H9 (cell line): ENCODE results near the gene RERE. TPM values are rescaled to one million over a fixed set of nuclear protein-coding genes. Genes with fewer than 3 reads are reported as not detected.
A peak's percentile ranks its signal among the peaks of the same experiment; 100 is the strongest.

Experiments used
- DNase-seq: peaks from one replicate; pipeline ENCODE4 v3.0.0-alpha.2; 2017
- H2AFZ ChIP-seq: one replicate; pipeline ENCODE4 v1.6.1; 2013; ENCODE audit warnings: mild to moderate bottlenecking, low read length, control low read depth, moderate library complexity
- H2AK5ac ChIP-seq: 2 replicates; pipeline ENCODE4 v1.6.1; 2013; ENCODE audit warnings: low read length, control low read depth, mixed read lengths; ENCODE audit not compliant: insufficient read length
- H2BK120ac ChIP-seq: one replicate; pipeline ENCODE4 v1.6.1; 2013; ENCODE audit warnings: low read depth, mild to moderate bottlenecking, low read length, control low read depth, inconsistent platforms; ENCODE audit not compliant: poor library complexity, severe bottlenecking
- H2BK12ac ChIP-seq: 2 replicates; pipeline ENCODE4 v1.6.1; 2013; ENCODE audit warnings: low read length, control low read depth, mixed read lengths, low read depth; ENCODE audit not compliant: insufficient read length
- H2BK15ac ChIP-seq: 2 replicates; pipeline ENCODE4 v1.6.1; 2013; ENCODE audit warnings: low read depth, low read length, control low read depth
- H2BK20ac ChIP-seq: one replicate; pipeline ENCODE4 v1.6.1; 2013; ENCODE audit warnings: low read depth, mild to moderate bottlenecking, low read length, control low read depth, inconsistent platforms; ENCODE audit not compliant: poor library complexity, severe bottlenecking
- H2BK5ac ChIP-seq: 2 replicates; pipeline ENCODE4 v1.6.1; 2013; ENCODE audit warnings: low read length, control low read depth, mixed read lengths; ENCODE audit not compliant: insufficient read length
- H3K14ac ChIP-seq: 2 replicates; pipeline ENCODE4 v1.6.1; 2013; ENCODE audit warnings: low read length, control low read depth; ENCODE audit not compliant: insufficient read depth
- H3K18ac ChIP-seq: 2 replicates; pipeline ENCODE4 v1.6.1; 2013; ENCODE audit warnings: low read depth, mild to moderate bottlenecking, mixed read lengths, low read length, control low read depth; ENCODE audit not compliant: insufficient read length
- H3K23ac ChIP-seq: 2 replicates; pipeline ENCODE4 v1.6.1; 2013; ENCODE audit warnings: low read length, control low read depth, mixed read lengths, low read depth; ENCODE audit not compliant: insufficient read length
- H3K23me2 ChIP-seq: 2 replicates; pipeline ENCODE4 v1.6.1; 2013; ENCODE audit warnings: low read depth, mild to moderate bottlenecking, mixed read lengths, low read length, control low read depth; ENCODE audit not compliant: insufficient read length, poor library complexity, severe bottlenecking
- H3K27ac ChIP-seq: 2 replicates; pipeline ENCODE4 v1.5.1; 2013; ENCODE audit warnings: low read length, control low read depth, mixed read lengths, low read depth; ENCODE audit not compliant: insufficient read length
- H3K27me3 ChIP-seq: 2 replicates; pipeline ENCODE4 v1.6.1; 2013; ENCODE audit warnings: low read length, control low read depth, inconsistent platforms; ENCODE audit not compliant: insufficient read depth
- H3K4ac ChIP-seq: 2 replicates; pipeline ENCODE4 v1.6.1; 2013; ENCODE audit warnings: low read depth, mild to moderate bottlenecking, control low read depth, inconsistent platforms, low read length, moderate library complexity
- H3K4me1 ChIP-seq: 2 replicates; pipeline ENCODE4 v1.6.1; 2013; ENCODE audit warnings: low read length, control low read depth, inconsistent platforms; ENCODE audit not compliant: insufficient read depth
- H3K4me2 ChIP-seq: 2 replicates; pipeline ENCODE4 v1.6.1; 2013; ENCODE audit warnings: low read length, control low read depth, mixed read lengths; ENCODE audit not compliant: insufficient read length, insufficient read depth
- H3K56ac ChIP-seq: 2 replicates; pipeline ENCODE4 v1.6.1; 2013; ENCODE audit warnings: low read depth, mild to moderate bottlenecking, mixed read lengths, low read length, control low read depth; ENCODE audit not compliant: insufficient read length
- H3K79me1 ChIP-seq: 2 replicates; pipeline ENCODE4 v1.6.1; 2013; ENCODE audit warnings: low read depth, mild to moderate bottlenecking, moderate library complexity, low read length, control low read depth, inconsistent platforms; ENCODE audit not compliant: insufficient read depth, poor library complexity, severe bottlenecking
- H3K79me2 ChIP-seq: 2 replicates; pipeline ENCODE4 v1.6.1; 2013; ENCODE audit warnings: low read length, control low read depth, inconsistent platforms; ENCODE audit not compliant: insufficient read depth
- H3K9ac ChIP-seq: 2 replicates; pipeline ENCODE4 v1.6.1; 2013; ENCODE audit warnings: low read length, control low read depth, mixed read lengths; ENCODE audit not compliant: insufficient read length; ENCODE audit errors: extremely low read depth
- H3K9me3 ChIP-seq: one replicate; pipeline ENCODE4 v1.6.1; 2013; ENCODE audit warnings: low read depth, low read length, inconsistent platforms; ENCODE audit not compliant: control insufficient read depth
- H3T11ph ChIP-seq: one replicate; pipeline ENCODE4 v1.6.1; 2013; ENCODE audit warnings: mild to moderate bottlenecking, low read length, control low read depth, inconsistent platforms
- H4K20me1 ChIP-seq: one replicate; pipeline ENCODE4 v1.6.1; 2013; ENCODE audit not compliant: control insufficient read depth, insufficient read length, insufficient read depth
- H4K5ac ChIP-seq: 2 replicates; pipeline ENCODE4 v1.6.1; 2013; ENCODE audit warnings: low read depth, mild to moderate bottlenecking, mixed read lengths, low read length, control low read depth; ENCODE audit not compliant: insufficient read length
- H4K8ac ChIP-seq: replicated peaks from 2 replicates; pipeline ENCODE4 v1.6.1; 2013; ENCODE audit warnings: low read length, control low read depth, mixed read lengths, low read depth; ENCODE audit not compliant: insufficient read length
- H4K91ac ChIP-seq: 2 replicates; pipeline ENCODE4 v1.6.1; 2013; ENCODE audit warnings: low read depth, mild to moderate bottlenecking, moderate library complexity, mixed read lengths, low read length, control low read depth; ENCODE audit not compliant: insufficient read length
- H3K27ac Mint-ChIP-seq, 3 experiments: 2 replicates in 2 of 3; 3 replicates in 1 of 3; pipeline ENCODE4 v1.8.0; 2020 to 2021; ENCODE audit warnings: mixed read lengths in 3 of 3, mild to moderate bottlenecking in 1 of 3, moderate library complexity in 1 of 3
- H3K27me3 Mint-ChIP-seq: 2 replicates; pipeline ENCODE4 v1.8.0; 2021; ENCODE audit warnings: low read depth, mild to moderate bottlenecking, moderate library complexity, mixed read lengths
- H3K36me3 Mint-ChIP-seq, 3 experiments: 2 replicates in 2 of 3; 3 replicates in 1 of 3; pipeline ENCODE4 v1.8.0; 2020 to 2021; ENCODE audit warnings: low read depth in 3 of 3, mixed read lengths in 3 of 3; ENCODE audit not compliant: insufficient read depth in 1 of 3
- H3K4me1 Mint-ChIP-seq, 2 experiments: 2 replicates each; pipeline ENCODE4 v1.8.0; 2020; ENCODE audit warnings: mixed read lengths in 2 of 2
- H3K4me3 Mint-ChIP-seq, 2 experiments: 2 replicates in 1 of 2; 3 replicates in 1 of 2; pipeline ENCODE4 v1.8.0; 2020 to 2021; ENCODE audit warnings: mild to moderate bottlenecking in 2 of 2, mixed read lengths in 2 of 2, moderate library complexity in 1 of 2
- H3K9me3 Mint-ChIP-seq, 2 experiments: 2 replicates in 1 of 2; 3 replicates in 1 of 2; pipeline ENCODE4 v1.8.0; 2020; ENCODE audit warnings: mild to moderate bottlenecking in 2 of 2, mixed read lengths in 2 of 2, moderate library complexity in 1 of 2
- CTCF ChIP-seq: fragments of 200-600 bp; sonication (generic); conservative IDR thresholded peaks from 3 replicates; pipeline ENCODE4 v1.8.0; 2021; ENCODE audit warnings: antibody characterized with exemption, mild to moderate bottlenecking
- WGBS: extraction: QIAGEN DNeasy Blood & Tissue Kit; methylation state at CpG from one replicate; pipeline ENCODE4 v1.1.7; 2013; ENCODE audit warnings: missing lambda C conversion rate, low lambda C conversion rate, mixed read lengths; ENCODE audit not compliant: insufficient read length; ENCODE audit errors: extremely low coverage; 5-methylcytosine and 5-hydroxymethylcytosine counted together
- total RNA-seq: library from RNA; stranded (reverse); gene quantifications from 2 replicates; pipeline ENCODE4 v1.2.1, GENCODE V29; 2021

Gene RERE
- total RNA-seq, 1 experiment from 2014 or later = 103 TPM

GRCh38 chr1:8590721-8591351 is 226.6 kb downstream of the RERE start:
- H2BK5ac ChIP-seq = no peak overlapping the region
- peaks cover 0 to 15% (median 13%) of the 10 kb centered on the region in 3 experiments; a peak in 5 of 7 replicates for H3K36me3 Mint-ChIP-seq
- H2BK20ac ChIP-seq = no peak overlapping the region
- no peaks in the 10 kb centered on the region; a peak in 1 of 5 replicates for H3K9me3 Mint-ChIP-seq
- H3K4me1 Mint-ChIP-seq = peaks cover 51 to 63% of the 10 kb centered on the region in 2 experiments
- no peak overlapping the region for H2BK120ac ChIP-seq
- H3K4ac ChIP-seq = no peak overlapping the region
- no peaks in the 10 kb centered on the region for H4K20me1 ChIP-seq
- no peaks in the 10 kb centered on the region for H3K23me2 ChIP-seq
- TF ChIP-seq CTCF = no peak
- H2AK5ac ChIP-seq = no peak overlapping the region
- no peak overlapping the region for H4K91ac ChIP-seq
- H3K79me2 ChIP-seq = peaks cover 6% of the 10 kb centered on the region; the same call in 1 of the 2 replicates
- no peak overlapping the region for H4K8ac ChIP-seq
- H3K9ac ChIP-seq = no peak overlapping the region
- no peak overlapping the region for H3K14ac ChIP-seq
- H3T11ph ChIP-seq = no peak overlapping the region
- H2BK12ac ChIP-seq = no peak overlapping the region
- peak overlapping the region; percentile 36 to 87 (median 49); a peak in 3 of 7 replicates for H3K27ac Mint-ChIP-seq
- no peaks in the 10 kb centered on the region for H3K27me3 Mint-ChIP-seq
- peaks cover 10% of the 10 kb centered on the region for H3K79me1 ChIP-seq
- H2BK15ac ChIP-seq = no peak overlapping the region
- no peak overlapping the region for H3K23ac ChIP-seq
- H3K27ac ChIP-seq = no peak overlapping the region
- no peak overlapping the region for H2AFZ ChIP-seq
- no peak overlapping the region for H3K18ac ChIP-seq
- H3K56ac ChIP-seq = no peak overlapping the region
- H3K9me3 ChIP-seq = no peaks in the 10 kb centered on the region
- H3K4me1 ChIP-seq = peaks cover 15% of the 10 kb centered on the region
- no peak overlapping the region for H3K4me2 ChIP-seq
- no peak overlapping the region for H3K4me3 Mint-ChIP-seq
- no peaks in the 10 kb centered on the region for H3K27me3 ChIP-seq
- DNase-seq = no peak
- no peak overlapping the region for H4K5ac ChIP-seq
- no CpG with 5 or more reads among the region's 6 CpGs for WGBS
